Tibial nerve (tissue), 4 donors: ENCODE data around the gene SPPL2C. TPM values are rescaled to one million over a fixed set of nuclear protein-coding genes. Genes with fewer than 3 reads are reported as not detected.

Source experiments
- DNase-seq, 2 donors: peaks; one replicate each; pipeline ENCODE4 v3.0.0-alpha.2; 2019; ENCODE audit warnings: low spot score in 2 of 2
- H3K27ac ChIP-seq, 4 donors: fragments of 200-600 bp; sonication (generic) in 3 of 4; one replicate each; pipeline ENCODE4 v1.5.1; 2017 to 2019; ENCODE audit warnings: mild to moderate bottlenecking in 1 of 4
- H3K27me3 ChIP-seq, 2 donors: fragments of 200-600 bp; sonication (generic) in 1 of 2; one replicate each; pipeline versions ENCODE4 v1.5.1 to v1.6.0; 2017 to 2019
- H3K36me3 ChIP-seq, 3 donors: fragments of 200-600 bp; sonication (generic); one replicate each; pipeline ENCODE4 v1.5.1; 2018 to 2019
- H3K4me1 ChIP-seq, 4 donors: fragments of 200-600 bp; sonication (generic) in 3 of 4; one replicate each; pipeline ENCODE4 v1.5.1; 2017 to 2019
- H3K4me3 ChIP-seq, 4 donors: fragments of 200-600 bp; sonication (generic) in 3 of 4; one replicate each; pipeline ENCODE4 v1.5.1; 2017 to 2019; ENCODE audit warnings: mild to moderate bottlenecking in 1 of 4, moderate library complexity in 1 of 4
- H3K9me3 ChIP-seq, 4 donors: fragments of 200-600 bp; sonication (generic) in 3 of 4; one replicate each; pipeline ENCODE4 v1.5.1; 2017 to 2019
- CTCF ChIP-seq, 5 experiments: fragments of 200-600 bp in 3 of 5; fragments of 450-650 bp in 2 of 5; sonication (generic) in 3 of 5; IDR thresholded peaks; one replicate each; pipeline ENCODE4 v1.5.1; 2016 to 2019; ENCODE audit warnings: antibody characterized with exemption in 5 of 5, mild to moderate bottlenecking in 3 of 5, moderate library complexity in 2 of 5
- EP300 ChIP-seq, 2 donors: sonication (generic); formaldehyde crosslinking; IDR thresholded peaks; one replicate each; pipeline ENCODE4 v1.6.1; 2017; ENCODE audit warnings: antibody characterized with exemption in 2 of 2, mild to moderate bottlenecking in 1 of 2
- POLR2A ChIP-seq, 2 donors: fragments of 450-650 bp; IDR thresholded peaks; one replicate each; pipeline ENCODE4 v1.6.1; 2017; ENCODE audit warnings: antibody characterized with exemption in 2 of 2, mild to moderate bottlenecking in 2 of 2, moderate library complexity in 2 of 2
- WGBS, 2 donors: methylation state at CpG; one replicate each; pipeline ENCODE4 v1.1.5; 2018; 5-methylcytosine and 5-hydroxymethylcytosine counted together
- total RNA-seq, 4 donors: library from RNA; depleted of rRNA; stranded (reverse); fragments of >200 nt; gene quantifications; one replicate each; pipeline ENCODE4 v1.1.0, GENCODE V29; 2016

SPPL2C gene
- total RNA-seq, 4 donors from 2014 or later: not detected

DNA sequence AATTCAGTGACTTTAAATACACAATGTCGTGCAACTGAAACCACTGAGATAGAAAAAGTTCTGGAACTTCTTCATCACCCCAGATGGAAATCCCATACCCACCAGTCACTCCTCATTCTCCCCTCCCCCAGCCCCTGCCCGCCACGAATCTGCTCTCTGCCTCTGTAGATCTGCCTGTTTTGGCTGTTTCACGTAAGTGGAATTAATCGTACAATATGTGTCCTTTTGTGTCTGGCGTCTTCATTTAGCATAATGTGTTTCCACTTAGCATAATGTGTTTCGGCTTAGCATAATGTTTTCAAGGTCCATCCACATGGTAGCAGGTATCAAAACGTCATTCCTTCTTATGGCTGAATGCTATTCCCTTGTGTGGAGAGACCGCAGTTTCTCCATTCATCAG is 3.5 kb upstream of the SPPL2C start:
- Histone ChIP-seq H3K36me3 (no peaks in the 10 kb centered on the region), H3K4me1 (no peaks in the 10 kb centered on the region), H3K4me3 (no peak overlapping the region), H3K27ac (no peak overlapping the region), H3K27me3 (peaks cover 0 to 16% of the 10 kb centered on the region in 2 donors), H3K9me3 (no peaks in the 10 kb centered on the region)
- no peak for TF ChIP-seq EP300 (IDR thresholded peaks at IDR 0.05)
- no peak for TF ChIP-seq CTCF (IDR thresholded peaks at IDR 0.05)
- TF ChIP-seq POLR2A (IDR thresholded peaks at IDR 0.05): no peak
- DNase-seq: no peak
- WGBS, 2 donors: 57 to 60% methylated on average over 9 of the region's 9 CpGs

- H3K4me1 ChIP-seq: no peaks in the 10 kb centered on the region
Observed at GRCh38 chr17:45841883-45842525, 2.7 kb upstream of the SPPL2C start.

DNA sequence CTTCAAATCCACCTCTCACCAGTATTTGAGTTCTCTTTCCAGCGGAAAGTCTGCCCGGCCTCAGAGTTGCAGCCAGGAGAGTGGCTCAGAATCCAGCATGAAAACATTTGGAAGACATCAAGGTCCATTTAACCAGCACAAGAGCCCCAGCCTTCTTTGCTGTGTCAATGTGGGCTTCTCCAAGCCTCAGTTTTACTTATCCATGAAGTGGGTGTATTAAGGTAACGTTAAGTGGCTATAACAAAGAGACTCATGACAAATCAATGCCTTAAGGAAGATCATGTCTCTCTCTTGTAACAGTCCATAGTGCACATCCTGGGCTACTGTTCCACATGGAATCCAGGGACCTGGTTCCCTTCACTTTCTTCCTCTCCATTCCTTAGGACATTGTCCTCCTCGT is 959 bp upstream of the SPPL2C start:
- DNase-seq: no peak
- H3K27me3 ChIP-seq: peaks cover 0 to 16% of the 10 kb centered on the region in 2 donors
- H3K4me1 ChIP-seq: no peaks in the 10 kb centered on the region
- H3K36me3 ChIP-seq: no peaks in the 10 kb centered on the region
- H3K4me3 ChIP-seq: no peak overlapping the region
- no peak overlapping the region for H3K27ac ChIP-seq
- WGBS, 2 donors: 77 to 91% methylated on average over 4 of the region's 4 CpGs
- H3K9me3 ChIP-seq: no peaks in the 10 kb centered on the region
- TF ChIP-seq CTCF (IDR thresholded peaks at IDR 0.05): no peak
- TF ChIP-seq POLR2A (IDR thresholded peaks at IDR 0.05): no peak
- no peak for TF ChIP-seq EP300 (IDR thresholded peaks at IDR 0.05)

More at GRCh38 chr17:45841883-45842525, 2.7 kb upstream of the SPPL2C start:
- no peak for TF ChIP-seq POLR2A (IDR thresholded peaks at IDR 0.05)
- Histone ChIP-seq H3K9me3 (no peaks in the 10 kb centered on the region), H3K27me3 (peaks cover 0 to 16% of the 10 kb centered on the region in 2 donors), H3K36me3 (no peaks in the 10 kb centered on the region), H3K4me3 (no peak overlapping the region), H3K27ac (no peak overlapping the region)
- WGBS, 2 donors: 44 to 49% methylated on average over 7 of the region's 7 CpGs
- no peak for DNase-seq

DNA sequence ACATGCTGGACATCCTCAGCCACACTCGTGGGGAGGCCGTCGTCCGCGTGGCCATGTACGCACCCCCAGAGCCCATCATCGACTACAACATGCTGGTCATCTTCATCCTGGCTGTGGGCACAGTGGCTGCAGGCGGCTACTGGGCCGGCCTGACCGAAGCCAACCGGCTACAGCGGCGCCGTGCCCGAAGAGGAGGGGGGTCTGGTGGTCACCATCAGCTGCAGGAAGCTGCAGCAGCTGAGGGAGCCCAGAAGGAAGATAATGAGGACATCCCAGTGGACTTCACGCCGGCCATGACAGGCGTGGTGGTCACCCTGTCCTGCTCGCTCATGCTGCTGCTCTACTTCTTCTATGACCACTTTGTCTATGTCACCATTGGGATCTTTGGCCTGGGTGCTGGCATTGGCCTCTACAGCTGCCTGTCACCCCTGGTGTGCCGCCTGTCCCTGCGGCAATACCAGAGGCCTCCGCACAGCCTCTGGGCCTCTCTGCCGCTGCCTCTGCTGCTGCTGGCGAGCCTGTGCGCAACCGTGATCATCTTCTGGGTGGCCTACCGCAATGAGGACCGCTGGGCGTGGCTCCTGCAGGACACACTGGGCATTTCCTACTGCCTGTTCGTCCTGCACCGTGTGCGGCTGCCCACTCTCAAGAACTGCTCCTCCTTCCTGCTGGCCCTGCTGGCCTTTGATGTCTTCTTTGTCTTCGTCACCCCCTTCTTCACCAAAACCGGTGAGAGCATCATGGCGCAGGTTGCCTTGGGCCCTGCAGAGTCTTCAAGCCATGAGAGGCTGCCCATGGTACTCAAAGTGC is 900 bp downstream of the SPPL2C start:
- no peak for TF ChIP-seq EP300 (IDR thresholded peaks at IDR 0.05)
- no peak for TF ChIP-seq CTCF (IDR thresholded peaks at IDR 0.05)
- no peak for TF ChIP-seq POLR2A (IDR thresholded peaks at IDR 0.05)
- H3K27me3 ChIP-seq: peaks cover 0 to 16% of the 10 kb centered on the region in 2 donors
- no peak overlapping the region for H3K4me3 ChIP-seq
- 87 to 88% methylated on average over 31 to 35 of the region's 35 CpGs for WGBS, 2 donors
- no peak for DNase-seq
- H3K36me3 ChIP-seq: no peaks in the 10 kb centered on the region
- no peaks in the 10 kb centered on the region for H3K4me1 ChIP-seq
- no peak overlapping the region for H3K27ac ChIP-seq
- H3K9me3 ChIP-seq: no peaks in the 10 kb centered on the region

GRCh38 chr17:45846223-45846622 is 1.5 kb downstream of the SPPL2C start:
- peaks cover 0 to 16% of the 10 kb centered on the region in 2 donors for H3K27me3 ChIP-seq
- TF ChIP-seq POLR2A (IDR thresholded peaks at IDR 0.05) (no peak), CTCF (IDR thresholded peaks at IDR 0.05) (no peak), EP300 (IDR thresholded peaks at IDR 0.05) (no peak)
- H3K4me3 ChIP-seq: no peak overlapping the region
- H3K4me1 ChIP-seq: no peaks in the 10 kb centered on the region
- no peaks in the 10 kb centered on the region for H3K36me3 ChIP-seq
- 92% methylated on average over 7 to 10 of the region's 10 CpGs for WGBS, 2 donors
- no peak for DNase-seq
- H3K27ac ChIP-seq: no peak overlapping the region
- H3K9me3 ChIP-seq: no peaks in the 10 kb centered on the region
